HG03442 (cell line): ENCODE results near the gene LANCL1.
"Not testable (repeated sequence)": the region's sequence is repeated elsewhere in the genome, so short reads cannot be mapped to it uniquely, and the experiment has no call there.

ENCODE experiments used
- ATAC-seq: cut with Tn5 transposase; IDR thresholded peaks from one replicate; pipeline ENCODE4 v1.9.1; 2021; ENCODE audit warnings: mild to moderate bottlenecking, moderate library complexity; ENCODE audit not compliant: unreplicated experiment

The LANCL1 gene

GRCh38 chr2:210459880-210460279 lies 16.7 kb downstream of the LANCL1 start:
- no peak for ATAC-seq

GRCh38 chr2:210459407-210459806 lies 17.2 kb downstream of the LANCL1 start:
- ATAC-seq = no peak

- no peak for ATAC-seq
Measured at GRCh38 chr2:210458395-210458794, 18.2 kb downstream of the LANCL1 start.

GRCh38 chr2:210456571-210456970 lies 20.0 kb downstream of the LANCL1 start:
- ATAC-seq = no peak

- no peak for ATAC-seq
Measured at GRCh38 chr2:210454336-210454735, 22.2 kb downstream of the LANCL1 start.

GRCh38 chr2:210452194-210452593 lies 24.4 kb downstream of the LANCL1 start:
- no peak for ATAC-seq

GRCh38 chr2:210450942-210451341 lies 25.6 kb downstream of the LANCL1 start:
- ATAC-seq = not testable (repeated sequence)

GRCh38 chr2:210445732-210446131 lies 30.8 kb downstream of the LANCL1 start:
- no peak for ATAC-seq

GRCh38 chr2:210445116-210445707 lies 31.3 kb downstream of the LANCL1 start:
- peak; percentile 35 for ATAC-seq

- no peak for ATAC-seq
Measured at GRCh38 chr2:210443527-210443926, 33.0 kb downstream of the LANCL1 start.

- peak; percentile 19 for ATAC-seq
Measured at GRCh38 chr2:210442878-210443277, 33.7 kb downstream of the LANCL1 start.

GRCh38 chr2:210442457-210442856 lies 34.1 kb downstream of the LANCL1 start:
- peak; percentile 79 for ATAC-seq

- no peak for ATAC-seq
Measured at GRCh38 chr2:210440206-210440605, 36.4 kb downstream of the LANCL1 start.

GRCh38 chr2:210435439-210435838 lies 41.1 kb downstream of the LANCL1 start:
- ATAC-seq = no peak

- ATAC-seq = no peak
Measured at GRCh38 chr2:210432633-210433032, 43.9 kb downstream of the LANCL1 start.

- no peak for ATAC-seq
Measured at GRCh38 chr2:210429403-210430137, 47.0 kb downstream of the LANCL1 start.

- no peak for ATAC-seq
Measured at GRCh38 chr2:210428393-210429179, 48.0 kb downstream of the LANCL1 start.

GRCh38 chr2:210427309-210427708 lies 49.2 kb downstream of the LANCL1 start:
- ATAC-seq = not testable (repeated sequence)

- ATAC-seq = no peak
Measured at GRCh38 chr2:210422366-210422765, 54.2 kb downstream of the LANCL1 start.

- ATAC-seq = no peak
Measured at GRCh38 chr2:210421916-210422315, 54.6 kb downstream of the LANCL1 start.

GRCh38 chr2:210412660-210413059 lies 63.9 kb downstream of the LANCL1 start:
- no peak for ATAC-seq

- ATAC-seq = no peak
Measured at GRCh38 chr2:210410542-210410941, 66.0 kb downstream of the LANCL1 start.
